GM23338 (cell line): ENCODE results near the gene CFDP1. TPM values are rescaled to one million over a fixed set of nuclear protein-coding genes. Genes with fewer than 3 reads are reported as not detected.

Experiments
- CREB1 ChIP-seq: fragments of 250-450 bp; sonication (Bioruptor Pico); IDR thresholded peaks from 2 replicates; pipeline ENCODE4 v1.5.0; 2020; ENCODE audit warnings: low read depth, mild to moderate bottlenecking, moderate library complexity
- CTCF ChIP-seq, 2 experiments: fragments of 200-600 bp in 1 of 2; sonication (generic) in 1 of 2; conservative IDR thresholded peaks; 2 replicates each; pipeline versions ENCODE4 v1.5.1 to v1.6.1; 2016 to 2017; ENCODE audit warnings: antibody characterized with exemption in 2 of 2, low read depth in 2 of 2, mild to moderate bottlenecking in 2 of 2, moderate library complexity in 1 of 2
- EZH2 ChIP-seq: fragments of 200-600 bp; sonication (generic); IDR thresholded peaks from one replicate; pipeline ENCODE4 v1.8.0; 2017; ENCODE audit warnings: antibody characterized with exemption, mild to moderate bottlenecking, low read depth; ENCODE audit not compliant: unreplicated experiment
- JUNB ChIP-seq: IDR thresholded peaks from one replicate; pipeline ENCODE4 v1.6.1; 2016; ENCODE audit warnings: antibody characterized with exemption; ENCODE audit not compliant: unreplicated experiment
- NANOG ChIP-seq: IDR thresholded peaks from 2 replicates; pipeline ENCODE4 v1.6.1; 2016; ENCODE audit warnings: antibody characterized with exemption, borderline replicate concordance
- REST ChIP-seq: IDR thresholded peaks from one replicate; pipeline ENCODE4 v1.6.1; 2018; ENCODE audit warnings: antibody characterized with exemption; ENCODE audit not compliant: unreplicated experiment
- ZNF462 ChIP-seq: fragments of 250-450 bp; sonication (Bioruptor Pico); IDR thresholded peaks from 2 replicates; pipeline ENCODE4 v1.5.0; 2020; ENCODE audit warnings: mild to moderate bottlenecking, moderate library complexity
- polyA plus RNA-seq: library from polyadenylated mRNA; unstranded; fragments of >200 nt; fragmentation: Nextera tagmentation; extraction: Ambion mirVana; gene quantifications from 2 replicates; pipeline ENCODE4 v1.2.1, GENCODE V29; 2016
- total RNA-seq: library from RNA; depleted of rRNA; stranded (reverse); fragments of >200 nt; shearing (Covaris generic); gene quantifications from 2 replicates; pipeline ENCODE4 v1.2.3, GENCODE V29; 2014

The CFDP1 gene
- total and polyA plus RNA-seq, 2 experiments from 2014 or later, result 89.9 to 224 TPM

GRCh38 chr16:75247249-75247648, 186.1 kb downstream of the CFDP1 start (continued):
- no peak for TF ChIP-seq ZNF462
- TF ChIP-seq CTCF (conservative IDR thresholded peaks at IDR 0.05; ENCODE audit: low read depth in 2 of 2), result no peak
- TF ChIP-seq JUNB, result no peak
- TF ChIP-seq NANOG, result no peak
- no peak for TF ChIP-seq CREB1 (CRISPR knock-in tag)
- no peak for TF ChIP-seq EZH2
- TF ChIP-seq REST, result no peak
